ENCODE results near the gene SHANK3. TPM values are rescaled to one million over a fixed set of nuclear protein-coding genes. Genes with fewer than 3 reads are reported as not detected.
"Not testable (repeated sequence)": the region's sequence is repeated elsewhere in the genome, so short reads cannot be mapped to it uniquely, and the experiment has no call there.

Gene SHANK3
- polyA plus RNA-seq, 4 donors = 10.2 to 25.3 (median 13.4) TPM

DNA sequence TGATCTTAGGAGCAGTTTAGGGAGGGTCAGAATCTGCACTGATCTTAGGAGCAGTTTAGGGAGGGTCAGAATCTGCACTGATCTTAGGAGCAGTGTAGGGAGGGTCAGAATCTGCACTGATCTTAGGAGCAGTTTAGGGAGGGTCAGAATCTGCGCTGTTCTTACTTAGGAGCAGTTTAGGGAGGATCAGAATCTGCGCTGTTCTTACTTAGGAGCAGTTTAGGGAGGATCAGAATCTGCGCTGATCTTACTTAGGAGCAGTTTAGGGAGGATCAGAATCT lies 28.9 kb upstream of the SHANK3 start:
- not testable (repeated sequence) for DNase-seq (ENCODE audit: low read depth in 4 of 4, low spot score in 3 of 4)

DNA sequence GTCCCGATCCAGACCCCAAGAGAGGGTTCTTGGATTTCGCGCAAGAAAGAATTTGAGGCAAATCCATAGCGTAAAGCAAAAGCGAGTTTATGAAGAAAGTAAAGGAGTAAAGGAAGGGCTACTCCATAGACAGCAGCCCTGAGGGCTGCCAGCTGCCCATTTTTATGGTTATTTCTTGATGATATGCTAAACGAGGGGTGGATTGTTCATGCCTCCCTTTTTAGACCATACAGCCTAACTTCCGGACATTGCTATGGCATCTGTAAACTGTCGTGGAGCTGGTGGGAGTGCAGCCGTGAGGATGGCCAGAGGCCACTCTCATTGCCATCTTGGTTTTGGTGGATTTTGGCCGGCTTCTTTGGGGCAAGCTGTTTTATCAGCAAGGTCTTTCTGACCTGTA lies 19.4 kb upstream of the SHANK3 start:
- no peak for DNase-seq (ENCODE audit: low read depth in 4 of 4, low spot score in 3 of 4)

GRCh38 chr22:50654664-50655063 lies 18.0 kb upstream of the SHANK3 start:
- DNase-seq (ENCODE audit: low read depth in 4 of 4, low spot score in 3 of 4) = not testable (repeated sequence)

- DNase-seq (ENCODE audit: low read depth in 4 of 4, low spot score in 3 of 4) = no peak
These were observed 16.2 kb upstream of the SHANK3 start for GRCh38 chr22:50656122-50657070.

- no peak for DNase-seq (ENCODE audit: low read depth in 4 of 4, low spot score in 3 of 4)
These were observed 14.7 kb upstream of the SHANK3 start for GRCh38 chr22:50657925-50658324.

GRCh38 chr22:50659711-50660110 lies 12.9 kb upstream of the SHANK3 start:
- DNase-seq (ENCODE audit: low read depth in 4 of 4, low spot score in 3 of 4) = not testable (repeated sequence)

DNA sequence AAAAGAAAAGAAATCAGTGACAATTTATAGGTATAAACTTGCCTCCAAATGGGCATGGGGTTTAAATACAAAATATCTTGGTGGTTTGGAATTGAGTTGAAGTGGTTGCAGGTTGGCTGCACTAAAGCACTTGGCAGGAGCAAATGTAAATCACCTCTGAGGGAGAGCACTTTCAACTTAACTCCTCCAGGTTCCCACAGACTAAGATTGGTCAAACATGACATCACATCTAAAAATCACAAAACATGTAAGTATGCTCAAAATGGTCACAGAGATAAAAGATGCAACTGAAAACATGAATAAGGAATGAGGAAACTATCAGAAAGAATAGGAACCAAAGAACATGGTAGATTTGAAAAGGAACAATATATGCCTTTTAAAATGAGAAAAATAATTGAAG lies 12.3 kb upstream of the SHANK3 start:
- no peak for DNase-seq (ENCODE audit: low read depth in 4 of 4, low spot score in 3 of 4)

DNA sequence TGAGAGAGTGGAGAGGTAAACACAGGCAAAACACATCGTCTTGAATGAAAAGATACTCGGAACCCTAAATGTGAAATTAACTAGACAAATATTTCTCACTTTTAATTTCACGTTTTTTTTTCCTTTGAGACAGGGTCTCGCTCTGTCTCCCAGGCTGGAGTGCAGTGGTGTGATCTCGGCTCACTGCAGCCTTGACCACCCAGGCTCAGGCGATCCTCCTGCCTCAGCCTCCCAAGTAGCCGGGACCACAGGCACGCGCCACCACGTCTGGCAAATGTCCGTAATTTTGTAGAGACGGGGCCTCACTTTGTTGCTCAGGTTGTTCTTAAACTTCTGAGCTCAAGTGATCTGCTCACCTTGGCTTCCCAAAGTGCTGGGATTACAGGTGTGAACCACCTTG lies 7.4 kb upstream of the SHANK3 start:
- DNase-seq (ENCODE audit: low read depth in 4 of 4, low spot score in 3 of 4) = no peak

GRCh38 chr22:50665738-50666137 lies 6.9 kb upstream of the SHANK3 start:
- DNase-seq (ENCODE audit: low read depth in 4 of 4, low spot score in 3 of 4) = no peak

GRCh38 chr22:50670513-50670912 lies 2.1 kb upstream of the SHANK3 start:
- no peak for DNase-seq (ENCODE audit: low read depth in 4 of 4, low spot score in 3 of 4)

GRCh38 chr22:50670914-50671538 lies 1.6 kb upstream of the SHANK3 start:
- no peak for DNase-seq (ENCODE audit: low read depth in 4 of 4, low spot score in 3 of 4)

DNA sequence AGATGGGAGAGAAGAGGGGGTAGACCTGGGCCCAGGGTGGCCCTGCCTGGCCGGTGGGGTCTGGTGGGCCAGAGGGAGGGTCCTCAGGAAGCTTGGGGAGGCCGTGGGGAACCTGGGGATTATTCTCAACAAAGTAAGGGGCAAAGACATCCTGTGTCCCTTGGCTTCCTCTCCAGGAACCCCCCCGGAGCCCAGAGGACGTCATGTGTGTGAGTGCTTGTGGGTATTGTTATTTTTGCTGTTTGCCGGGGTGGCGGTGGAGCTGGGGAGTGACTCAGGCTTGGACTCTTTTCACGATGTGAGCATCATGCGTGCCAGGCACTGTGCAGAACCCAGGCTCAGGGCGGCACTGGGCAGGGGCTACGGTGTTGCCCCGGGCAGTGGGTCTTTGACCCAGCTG lies 982 bp upstream of the SHANK3 start:
- no peak for DNase-seq (ENCODE audit: low read depth in 4 of 4, low spot score in 3 of 4)

- DNase-seq (ENCODE audit: low read depth in 4 of 4, low spot score in 3 of 4) = no peak
These were observed 582 bp upstream of the SHANK3 start for GRCh38 chr22:50672041-50672440.

DNA sequence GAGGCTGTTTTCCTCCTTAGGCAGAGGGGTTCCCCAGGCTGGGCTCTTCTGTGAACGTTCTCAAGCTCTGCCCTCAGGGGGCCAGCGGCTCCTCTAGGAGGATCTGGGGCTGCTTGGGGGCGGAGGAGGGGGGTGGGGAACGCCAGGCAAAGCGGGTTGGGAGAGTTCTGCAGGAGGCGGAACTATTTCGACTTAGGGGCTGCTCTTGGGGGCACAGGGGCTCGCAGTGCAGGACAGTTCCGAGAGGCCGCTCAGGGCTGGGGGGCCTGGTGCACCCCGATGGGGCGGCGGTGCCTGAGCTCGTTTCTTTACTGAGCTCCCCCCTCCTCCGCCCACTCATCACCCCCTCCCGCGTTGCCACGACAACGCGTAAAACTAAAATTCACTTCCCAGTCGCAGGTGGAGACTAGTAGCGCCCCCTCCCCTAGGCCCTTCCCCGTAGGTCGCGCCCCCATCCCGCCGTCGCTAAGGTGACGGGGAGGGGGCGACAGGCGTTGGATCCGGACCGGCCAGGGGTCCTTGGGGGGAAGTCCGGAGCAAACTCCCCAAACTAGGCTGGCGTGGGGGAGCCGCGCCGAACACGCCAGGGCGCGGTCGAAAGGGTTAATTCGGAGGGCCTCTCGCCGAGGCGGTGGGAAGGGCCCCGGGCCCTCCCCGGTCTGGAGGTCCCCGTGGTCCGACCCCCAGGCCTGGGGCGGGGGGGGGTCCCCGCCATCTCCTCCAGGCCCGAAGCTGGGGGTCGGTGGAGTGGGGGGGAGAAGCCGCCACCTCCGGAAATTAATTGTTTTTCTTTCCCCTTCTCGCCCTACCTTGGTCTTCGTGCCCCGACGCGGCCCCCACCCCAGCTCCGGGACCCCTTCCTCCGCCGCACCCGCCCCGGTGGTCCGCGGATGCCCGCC lies 857 bp downstream of the SHANK3 start:
- no peak for DNase-seq (ENCODE audit: low read depth in 4 of 4, low spot score in 3 of 4)

DNA sequence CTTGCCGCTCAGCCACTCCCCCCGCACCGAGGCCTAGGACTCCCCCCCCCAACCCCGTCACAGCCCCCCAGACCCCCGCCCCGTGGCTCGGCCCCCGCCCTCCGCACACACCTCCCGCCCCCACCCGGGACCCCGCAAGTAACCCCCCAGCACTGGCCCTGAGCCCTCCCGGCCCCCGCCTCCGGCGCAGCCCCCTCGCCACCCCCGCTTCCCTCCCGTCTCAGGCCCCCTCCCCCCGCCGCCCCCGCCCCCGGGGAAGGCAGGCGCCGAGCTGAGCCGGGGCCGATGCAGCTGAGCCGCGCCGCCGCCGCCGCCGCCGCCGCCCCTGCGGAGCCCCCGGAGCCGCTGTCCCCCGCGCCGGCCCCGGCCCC lies 1.5 kb downstream of the SHANK3 start:
- DNase-seq (ENCODE audit: low read depth in 4 of 4, low spot score in 3 of 4) = no peak

GRCh38 chr22:50674606-50675552 lies 2.3 kb downstream of the SHANK3 start:
- DNase-seq (ENCODE audit: low read depth in 4 of 4, low spot score in 3 of 4) = no peak

DNA sequence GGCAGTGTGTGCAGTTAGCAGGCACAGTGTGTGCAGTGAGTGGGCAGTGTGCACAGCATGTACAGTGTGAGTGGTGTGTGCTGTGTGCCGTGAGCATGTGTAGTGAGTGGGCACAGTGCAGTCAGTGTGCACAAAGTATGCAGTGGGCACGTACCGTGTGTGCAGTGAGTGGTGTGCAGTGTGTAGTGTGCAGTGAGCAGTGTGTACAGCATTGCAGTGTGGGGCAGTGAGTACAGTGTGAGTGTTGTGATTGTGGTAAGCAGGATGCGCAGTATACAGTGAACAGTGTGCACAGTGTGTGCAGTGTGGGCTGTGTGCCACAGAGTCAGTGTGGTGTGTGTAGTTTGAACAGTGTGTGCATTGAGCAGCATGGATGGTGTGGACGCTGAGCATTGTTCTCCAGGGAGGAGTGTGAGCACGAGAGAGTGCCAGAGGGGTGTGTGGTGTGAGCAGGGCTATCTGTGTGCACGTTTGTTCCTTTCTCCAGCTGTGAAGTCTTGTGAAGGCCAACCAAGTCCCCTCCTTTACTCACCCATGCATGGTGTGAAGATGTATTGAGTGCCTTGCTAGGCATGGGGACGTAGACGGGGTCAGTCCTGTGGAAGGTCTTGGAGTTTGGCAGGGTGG lies 3.0 kb downstream of the SHANK3 start:
- no peak for DNase-seq (ENCODE audit: low read depth in 4 of 4, low spot score in 3 of 4)

- no peak for DNase-seq (ENCODE audit: low read depth in 4 of 4, low spot score in 3 of 4)
These were observed 3.6 kb downstream of the SHANK3 start for GRCh38 chr22:50676180-50676636.

- DNase-seq (ENCODE audit: low read depth in 4 of 4, low spot score in 3 of 4) = no peak
These were observed 4.3 kb downstream of the SHANK3 start for GRCh38 chr22:50676661-50677492.

Measured in left renal pelvis (tissue), 4 donors.